Uterine smooth muscle cell (primary cell): ENCODE data around the gene SSBP4. TPM values are rescaled to one million over a fixed set of nuclear protein-coding genes. Genes with fewer than 3 reads are reported as not detected.

ENCODE experiments used
- total RNA-seq: library from RNA; depleted of rRNA; stranded (reverse); fragments of >200 nt; gene quantifications from 2 replicates; pipeline ENCODE4 v1.2.3, GENCODE V29; 2014

Gene SSBP4
- 63.0 and 65.4 TPM in 2 replicates for total RNA-seq

DNA sequence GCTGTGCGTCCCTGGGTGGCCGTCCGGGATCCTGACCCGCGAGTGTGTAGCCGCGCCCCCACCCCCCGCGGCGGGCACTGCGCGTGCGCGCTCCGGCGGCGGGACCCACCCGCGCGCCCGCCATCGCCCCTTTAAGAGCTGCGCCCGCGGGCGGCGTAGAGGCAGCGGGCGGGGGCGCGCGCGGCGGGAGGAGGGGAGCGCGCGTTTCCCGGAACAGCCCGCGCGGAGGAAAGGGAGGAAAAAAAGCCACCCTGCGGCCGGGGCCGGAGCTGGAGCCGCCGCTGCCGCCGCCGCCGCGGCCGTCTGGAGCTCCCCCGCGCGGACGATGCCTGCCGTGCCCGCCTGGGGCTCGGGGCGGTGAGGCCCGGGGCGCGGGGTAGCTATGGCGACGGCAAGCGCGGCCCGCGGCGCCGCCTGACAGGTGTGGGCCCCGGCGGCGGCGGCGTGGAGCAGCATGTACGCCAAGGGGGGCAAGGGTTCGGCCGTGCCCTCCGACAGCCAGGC, at the start of gene SSBP4:
Gene SSBP4 (plus strand): TSS at position 204 of the 504 bp plus-strand sequence. CDS start 251 bp downstream, at position 455.

DNA sequence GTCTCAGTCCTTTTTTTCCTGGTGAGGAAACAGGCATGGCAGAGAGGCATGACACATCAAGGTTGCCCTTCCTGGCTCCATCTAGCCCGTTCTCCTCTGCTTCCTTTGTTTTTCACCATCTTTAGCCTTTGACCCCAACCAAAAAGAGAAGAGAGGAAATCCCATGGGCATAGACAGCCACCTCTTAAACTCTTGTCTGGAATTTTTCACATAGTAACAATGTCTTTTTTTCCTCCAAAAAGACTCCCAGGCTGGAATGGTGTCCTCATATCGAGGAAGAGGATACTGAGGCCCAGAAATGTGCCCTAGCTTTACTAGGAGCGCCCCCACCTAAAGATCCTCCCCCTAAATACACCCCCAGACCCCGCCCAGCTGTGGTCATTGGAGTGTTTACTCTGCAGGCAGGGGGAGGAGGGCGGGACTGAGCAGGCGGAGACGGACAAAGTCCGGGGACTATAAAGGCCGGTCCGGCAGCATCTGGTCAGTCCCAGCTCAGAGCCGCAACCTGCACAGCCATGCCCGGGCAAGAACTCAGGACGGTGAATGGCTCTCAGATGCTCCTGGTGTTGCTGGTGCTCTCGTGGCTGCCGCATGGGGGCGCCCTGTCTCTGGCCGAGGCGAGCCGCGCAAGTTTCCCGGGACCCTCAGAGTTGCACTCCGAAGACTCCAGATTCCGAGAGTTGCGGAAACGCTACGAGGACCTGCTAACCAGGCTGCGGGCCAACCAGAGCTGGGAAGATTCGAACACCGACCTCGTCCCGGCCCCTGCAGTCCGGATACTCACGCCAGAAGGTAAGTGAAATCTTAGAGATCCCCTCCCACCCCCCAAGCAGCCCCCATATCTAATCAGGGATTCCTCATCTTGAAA, 33.3 kb upstream of the SSBP4 start, which contains the start of gene GDF15:
Gene GDF15 (plus strand): TSS at position 484 of the 868 bp plus-strand sequence. CDS start 32 bp downstream, at position 516.

DNA sequence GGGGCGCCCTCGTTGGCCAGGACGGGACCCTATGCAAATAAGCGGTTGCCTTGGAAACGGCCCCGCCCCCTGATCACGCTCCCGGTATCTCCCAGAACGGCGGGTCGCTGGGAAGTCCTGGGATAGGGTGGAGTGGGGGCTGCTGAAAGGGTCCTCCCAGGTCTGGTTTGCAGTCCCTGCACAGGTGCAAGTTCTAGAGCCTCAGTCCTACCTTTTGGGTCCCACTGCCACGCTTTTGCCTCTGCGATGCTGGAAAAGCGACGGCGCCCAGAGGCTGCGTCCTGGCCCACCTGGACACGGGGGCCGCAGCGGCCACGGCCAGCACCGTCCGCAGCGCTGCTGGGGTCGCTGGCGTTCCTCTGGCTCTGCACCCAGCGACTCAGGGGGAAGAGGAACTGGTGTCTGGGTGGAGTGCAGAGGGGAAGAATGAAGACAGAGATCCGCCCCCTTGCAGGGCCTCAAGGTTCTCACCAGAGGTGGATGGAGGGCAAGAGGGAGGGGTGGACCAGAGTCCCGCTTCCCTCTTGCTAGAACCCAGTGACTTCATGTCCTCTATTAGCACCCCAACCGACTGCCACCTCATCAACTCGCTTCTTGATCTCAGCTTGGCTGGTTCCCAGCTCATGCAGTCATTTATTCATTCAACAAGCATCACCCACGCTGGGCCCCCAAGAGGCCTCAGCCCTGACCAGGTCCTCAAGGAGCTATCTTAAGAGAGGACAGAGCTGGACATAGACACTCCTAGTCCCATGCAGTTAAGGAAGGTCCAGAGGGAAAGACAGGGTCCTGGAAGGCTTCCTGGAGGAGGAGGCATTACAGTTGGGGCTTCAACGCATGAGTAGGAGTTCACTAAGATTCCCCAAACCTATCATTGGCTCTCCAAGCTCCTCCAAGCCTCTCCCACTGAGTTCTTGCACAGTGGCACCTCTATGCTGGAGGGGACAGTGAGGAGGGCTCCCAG, 21.7 kb upstream of the SSBP4 start, which contains the start of gene LRRC25:
Gene LRRC25 (minus strand): TSS at position 381 of the 961 bp plus-strand sequence. CDS start 659 bp downstream, outside the sequence.

DNA sequence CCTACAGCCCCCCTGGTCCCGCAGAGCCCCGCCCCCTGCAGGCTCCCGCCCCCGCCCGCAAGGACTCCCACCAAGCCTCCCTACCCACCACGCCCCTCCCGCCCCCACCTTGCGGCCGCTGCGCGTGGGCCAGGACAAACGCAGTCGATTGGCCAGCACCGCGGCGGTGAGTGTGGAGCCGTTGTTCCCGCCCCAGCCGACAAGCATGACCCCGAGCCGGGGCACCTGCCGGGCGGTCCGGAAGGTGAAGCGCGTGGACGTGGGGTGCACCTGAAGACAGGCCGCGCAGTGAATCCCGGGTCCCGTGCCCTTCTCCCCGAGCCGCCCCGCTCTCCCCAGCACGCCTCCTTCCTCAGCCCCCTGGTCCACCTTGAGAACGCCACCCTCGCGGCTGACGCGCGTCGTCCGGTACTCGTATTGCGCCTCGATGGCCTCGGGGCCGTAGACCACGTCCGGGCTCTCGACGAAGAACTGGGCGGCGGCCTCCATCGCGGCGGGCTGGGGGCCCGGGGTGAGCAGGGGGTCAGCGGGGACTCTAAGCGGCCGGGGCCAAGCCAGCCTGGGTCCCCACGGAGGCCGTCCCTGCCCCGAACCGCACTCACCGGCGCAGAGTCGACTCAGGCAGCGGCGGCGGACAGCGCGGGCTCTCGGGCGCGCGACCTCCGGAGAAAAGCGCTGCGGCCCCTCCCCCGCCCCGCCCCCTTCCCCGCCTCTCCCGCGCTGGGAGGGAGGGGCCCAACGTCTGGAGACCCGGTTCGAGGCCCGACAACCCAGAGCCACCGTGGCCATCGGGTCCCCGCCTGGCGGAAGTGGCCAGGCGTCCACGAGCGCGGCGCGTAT, 18.5 kb downstream of the SSBP4 start, which contains the start of gene ISYNA1:
Gene ISYNA1 (minus strand): TSS at position 643 of the 840 bp plus-strand sequence. CDS start 154 bp downstream, at position 489.

Other genes starting within 250 kb of the SSBP4 start
- gene IFI30, start 245.6 kb upstream of the SSBP4 start, total RNA-seq = 0.87 and 2.3 TPM in 2 replicates
- 11.6 and 20.9 TPM in 2 replicates for gene MPV17L2, start 226.2 kb upstream of the SSBP4 start, total RNA-seq
- 0.89 and 1.5 TPM in 2 replicates for gene RAB3A, start 215.4 kb upstream of the SSBP4 start, total RNA-seq
- gene PDE4C, start 193.0 kb upstream of the SSBP4 start, total RNA-seq = under 0.01 and 0.44 TPM in 2 replicates
- 0.44 and 0.50 TPM in 2 replicates for gene IQCN, start 144.9 kb upstream of the SSBP4 start, total RNA-seq
- gene JUND, start 137.8 kb upstream of the SSBP4 start, total RNA-seq = 136 and 174 TPM in 2 replicates
- 122 and 207 TPM in 2 replicates for gene LSM4, start 96.3 kb upstream of the SSBP4 start, total RNA-seq
- 24.0 and 50.5 TPM in 2 replicates for gene PGPEP1, start 78.8 kb upstream of the SSBP4 start, total RNA-seq
- gene GDF15, start 33.2 kb upstream of the SSBP4 start, total RNA-seq = 82.9 and 265 TPM in 2 replicates
- gene LRRC25, start 21.8 kb upstream of the SSBP4 start, total RNA-seq = 0.11 and 0.25 TPM in 2 replicates
- 10.7 and 27.7 TPM in 2 replicates for gene ISYNA1, start 18.7 kb downstream of the SSBP4 start, total RNA-seq
- 15.2 and 16.6 TPM in 2 replicates for gene ELL, start 102.7 kb downstream of the SSBP4 start, total RNA-seq
- 160 and 335 TPM in 2 replicates for gene FKBP8, start 124.2 kb downstream of the SSBP4 start, total RNA-seq
- 46.0 and 68.0 TPM in 2 replicates for gene KXD1, start 138.5 kb downstream of the SSBP4 start, total RNA-seq
- 425 and 545 TPM in 2 replicates for gene UBA52, start 152.5 kb downstream of the SSBP4 start, total RNA-seq
- 56.5 and 76.9 TPM in 2 replicates for gene REX1BD, start 169.4 kb downstream of the SSBP4 start, total RNA-seq
- gene CRLF1, start 187.4 kb downstream of the SSBP4 start, total RNA-seq = 0.11 and 1.00 TPM in 2 replicates
- 0.11 and 0.37 TPM in 2 replicates for gene TMEM59L, start 193.5 kb downstream of the SSBP4 start, total RNA-seq
- 4.5 and 4.6 TPM in 2 replicates for gene KLHL26, start 217.6 kb downstream of the SSBP4 start, total RNA-seq